Right lobe of liver (tissue), 4 donors: ENCODE measurements around the gene ELMO1.

Source experiments
- POLR2A ChIP-seq: fragments of 450-650 bp; IDR thresholded peaks from one replicate; pipeline ENCODE4 v1.6.1; 2017; ENCODE audit warnings: antibody characterized with exemption, mild to moderate bottlenecking
- TF ChIP-seq, protein P1 (sequence below), 4 donors: fragments of 200-600 bp in 3 of 4; fragments of 450-650 bp in 1 of 4; IDR thresholded peaks; one replicate each; pipeline versions ENCODE4 v1.5.1 to v1.8.0; 2016 to 2022; ENCODE audit warnings: antibody characterized with exemption in 4 of 4, mild to moderate bottlenecking in 2 of 4
- donor health status: DM: no; HTN: no; CAD: no.
- donor health status: DM: no; HTN: no; CAD: no.
- donor health status: DM: no; HTN: yes; CAD: no.

- TF ChIP-seq, protein P1, sequence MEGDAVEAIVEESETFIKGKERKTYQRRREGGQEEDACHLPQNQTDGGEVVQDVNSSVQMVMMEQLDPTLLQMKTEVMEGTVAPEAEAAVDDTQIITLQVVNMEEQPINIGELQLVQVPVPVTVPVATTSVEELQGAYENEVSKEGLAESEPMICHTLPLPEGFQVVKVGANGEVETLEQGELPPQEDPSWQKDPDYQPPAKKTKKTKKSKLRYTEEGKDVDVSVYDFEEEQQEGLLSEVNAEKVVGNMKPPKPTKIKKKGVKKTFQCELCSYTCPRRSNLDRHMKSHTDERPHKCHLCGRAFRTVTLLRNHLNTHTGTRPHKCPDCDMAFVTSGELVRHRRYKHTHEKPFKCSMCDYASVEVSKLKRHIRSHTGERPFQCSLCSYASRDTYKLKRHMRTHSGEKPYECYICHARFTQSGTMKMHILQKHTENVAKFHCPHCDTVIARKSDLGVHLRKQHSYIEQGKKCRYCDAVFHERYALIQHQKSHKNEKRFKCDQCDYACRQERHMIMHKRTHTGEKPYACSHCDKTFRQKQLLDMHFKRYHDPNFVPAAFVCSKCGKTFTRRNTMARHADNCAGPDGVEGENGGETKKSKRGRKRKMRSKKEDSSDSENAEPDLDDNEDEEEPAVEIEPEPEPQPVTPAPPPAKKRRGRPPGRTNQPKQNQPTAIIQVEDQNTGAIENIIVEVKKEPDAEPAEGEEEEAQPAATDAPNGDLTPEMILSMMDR (IDR thresholded peaks at IDR 0.05), result peak in 3 of 4 donors; percentile 15 to 38 (median 29)
- TF ChIP-seq POLR2A, result no peak
These were observed 306.9 kb downstream of the ELMO1 start for GRCh38 chr7:37141742-37142141.
